Fibroblast of the aortic adventitia (primary cell): ENCODE results near the gene KRTAP10-7. TPM values are rescaled to one million over a fixed set of nuclear protein-coding genes. Genes with fewer than 3 reads are reported as not detected.
"Not testable (repeated sequence)": the region's sequence is repeated elsewhere in the genome, so short reads cannot be mapped to it uniquely, and the experiment has no call there.

ENCODE experiments used
- DNase-seq: peaks from one replicate; pipeline ENCODE4 v3.0.0-alpha.2; 2010; ENCODE audit warnings: low read depth
- H3K4me3 ChIP-seq: 2 replicates; pipeline ENCODE4 v1.5.1; 2011; ENCODE audit warnings: low read depth, mild to moderate bottlenecking, control low read depth, low read length, moderate library complexity
- total RNA-seq: library from RNA; depleted of rRNA; stranded (reverse); fragments of >200 nt; gene quantifications from 2 replicates; pipeline ENCODE4 v1.2.3, GENCODE V29; 2012; ENCODE audit warnings: low replicate concordance
- TF ChIP-seq, protein P1 (sequence below): IDR thresholded peaks from 2 replicates; pipeline ENCODE4 v1.5.1; 2011; ENCODE audit warnings: mild to moderate bottlenecking, low read length, control low read depth, inconsistent platforms; ENCODE audit not compliant: insufficient read depth

The KRTAP10-7 gene, protein sequence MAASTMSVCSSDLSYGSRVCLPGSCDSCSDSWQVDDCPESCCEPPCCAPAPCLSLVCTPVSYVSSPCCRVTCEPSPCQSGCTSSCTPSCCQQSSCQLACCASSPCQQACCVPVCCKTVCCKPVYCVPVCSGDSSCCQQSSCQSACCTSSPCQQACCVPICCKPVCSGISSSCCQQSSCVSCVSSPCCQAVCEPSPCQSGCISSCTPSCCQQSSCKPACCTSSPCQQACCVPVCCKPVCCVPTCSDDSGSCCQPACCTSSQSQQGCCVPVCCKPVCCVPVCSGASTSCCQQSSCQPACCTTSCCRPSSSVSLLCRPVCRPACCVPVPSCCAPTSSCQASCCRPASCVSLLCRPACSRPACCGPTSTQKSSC
- total RNA-seq, result not detected in 2 replicates

DNA sequence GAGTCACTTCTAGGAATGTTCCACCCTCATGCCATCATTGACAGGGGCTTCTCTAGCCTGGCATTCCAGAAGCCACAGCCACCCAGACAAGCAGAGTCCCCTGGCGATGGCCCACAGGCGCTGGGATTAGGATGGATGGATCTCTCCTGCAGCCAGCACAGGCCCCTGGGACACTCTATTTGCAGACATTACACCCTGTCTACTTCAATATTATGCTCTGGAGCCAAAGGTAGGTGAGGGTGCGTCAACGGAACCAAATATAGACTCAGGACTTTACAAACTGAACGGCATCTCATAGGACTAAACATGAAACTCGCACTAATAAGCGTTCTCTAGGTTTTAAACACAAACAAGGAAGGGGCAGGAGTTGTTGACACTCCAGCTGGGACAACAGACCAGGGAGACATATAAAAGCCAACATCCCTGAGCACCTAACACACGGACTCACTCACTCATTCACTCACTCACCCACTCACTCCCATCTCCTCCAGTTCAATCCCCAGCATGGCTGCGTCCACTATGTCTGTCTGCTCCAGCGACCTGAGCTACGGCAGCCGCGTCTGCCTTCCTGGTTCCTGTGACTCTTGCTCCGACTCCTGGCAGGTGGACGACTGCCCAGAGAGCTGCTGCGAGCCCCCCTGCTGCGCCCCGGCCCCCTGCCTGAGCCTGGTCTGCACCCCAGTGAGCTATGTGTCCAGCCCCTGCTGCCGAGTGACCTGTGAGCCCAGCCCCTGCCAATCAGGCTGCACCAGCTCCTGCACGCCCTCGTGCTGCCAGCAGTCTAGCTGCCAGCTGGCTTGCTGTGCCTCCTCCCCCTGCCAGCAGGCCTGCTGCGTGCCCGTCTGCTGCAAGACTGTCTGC, at the start of gene KRTAP10-7:
KRTAP10-7 (plus strand) TSS at position 480 of the 861 bp plus-strand sequence; CDS start at position 505, 25 bp downstream.
- H3K4me3 ChIP-seq, DNase-seq: not testable (repeated sequence)

DNA sequence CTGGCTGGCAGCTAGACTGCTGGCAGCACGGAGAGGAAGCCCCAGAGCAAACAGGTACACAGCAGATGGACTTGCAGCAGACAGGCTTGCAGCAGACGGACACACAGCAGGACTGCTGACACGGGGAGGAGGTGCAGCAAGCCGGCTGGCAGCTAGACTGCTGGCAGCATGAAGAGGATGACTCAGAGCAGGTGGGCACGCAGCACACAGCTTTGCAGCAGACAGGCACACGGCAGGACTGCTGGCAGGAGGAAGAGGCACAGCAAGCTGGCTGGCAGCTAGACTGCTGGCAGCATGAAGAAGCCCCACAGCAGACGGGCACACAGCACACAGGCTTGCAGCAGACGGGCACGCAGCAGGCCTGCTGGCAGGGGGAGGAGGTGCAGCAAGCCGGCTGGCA, 49.6 kb upstream of the KRTAP10-7 start:
- H3K4me3 ChIP-seq, result no peak overlapping the region
- TF ChIP-seq, protein P1, sequence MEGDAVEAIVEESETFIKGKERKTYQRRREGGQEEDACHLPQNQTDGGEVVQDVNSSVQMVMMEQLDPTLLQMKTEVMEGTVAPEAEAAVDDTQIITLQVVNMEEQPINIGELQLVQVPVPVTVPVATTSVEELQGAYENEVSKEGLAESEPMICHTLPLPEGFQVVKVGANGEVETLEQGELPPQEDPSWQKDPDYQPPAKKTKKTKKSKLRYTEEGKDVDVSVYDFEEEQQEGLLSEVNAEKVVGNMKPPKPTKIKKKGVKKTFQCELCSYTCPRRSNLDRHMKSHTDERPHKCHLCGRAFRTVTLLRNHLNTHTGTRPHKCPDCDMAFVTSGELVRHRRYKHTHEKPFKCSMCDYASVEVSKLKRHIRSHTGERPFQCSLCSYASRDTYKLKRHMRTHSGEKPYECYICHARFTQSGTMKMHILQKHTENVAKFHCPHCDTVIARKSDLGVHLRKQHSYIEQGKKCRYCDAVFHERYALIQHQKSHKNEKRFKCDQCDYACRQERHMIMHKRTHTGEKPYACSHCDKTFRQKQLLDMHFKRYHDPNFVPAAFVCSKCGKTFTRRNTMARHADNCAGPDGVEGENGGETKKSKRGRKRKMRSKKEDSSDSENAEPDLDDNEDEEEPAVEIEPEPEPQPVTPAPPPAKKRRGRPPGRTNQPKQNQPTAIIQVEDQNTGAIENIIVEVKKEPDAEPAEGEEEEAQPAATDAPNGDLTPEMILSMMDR, result no peak

DNA sequence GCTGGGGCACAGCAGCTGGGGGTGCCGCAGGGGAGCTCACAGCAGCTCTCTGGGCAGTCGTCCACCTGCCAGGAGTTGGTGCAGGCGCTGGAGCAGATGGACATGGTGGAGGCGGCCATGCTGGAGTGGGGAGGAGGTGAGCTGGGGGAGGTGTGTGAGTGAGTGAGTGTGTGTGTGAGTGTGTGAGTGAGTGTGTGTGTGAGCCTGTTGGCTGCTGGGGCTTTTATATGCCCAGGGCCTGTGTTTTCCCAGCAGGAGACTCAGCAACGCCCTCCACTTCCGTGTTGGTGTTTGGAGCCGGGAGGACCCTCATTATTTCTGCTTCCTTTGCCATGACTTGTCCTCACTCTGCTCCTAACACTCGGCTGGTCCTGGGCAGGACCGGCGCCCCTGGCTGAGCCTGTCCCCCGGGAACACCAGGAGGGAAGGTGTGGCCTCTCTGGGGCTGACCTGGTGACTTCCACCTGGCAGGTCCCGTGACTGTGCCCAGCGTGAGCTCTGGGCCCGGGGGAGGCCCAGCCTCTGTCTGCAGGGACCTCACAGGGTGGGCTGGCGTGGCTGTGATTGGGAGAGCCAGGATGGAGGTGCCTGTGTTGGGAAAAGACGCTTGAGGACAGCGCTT, 48.9 kb upstream of the KRTAP10-7 start, which contains the start of gene KRTAP10-2:
KRTAP10-2 (minus strand) TSS at position 166 of the 622 bp plus-strand sequence; CDS start at position 119, 47 bp downstream.
- DNase-seq, result no peak
- H3K4me3 ChIP-seq, result no peak within 1 kb of the TSS
- TF ChIP-seq, protein P1, result no peak

More for the DNA sequence above, 49.6 kb upstream of the KRTAP10-7 start:
- no peak for DNase-seq

DNA sequence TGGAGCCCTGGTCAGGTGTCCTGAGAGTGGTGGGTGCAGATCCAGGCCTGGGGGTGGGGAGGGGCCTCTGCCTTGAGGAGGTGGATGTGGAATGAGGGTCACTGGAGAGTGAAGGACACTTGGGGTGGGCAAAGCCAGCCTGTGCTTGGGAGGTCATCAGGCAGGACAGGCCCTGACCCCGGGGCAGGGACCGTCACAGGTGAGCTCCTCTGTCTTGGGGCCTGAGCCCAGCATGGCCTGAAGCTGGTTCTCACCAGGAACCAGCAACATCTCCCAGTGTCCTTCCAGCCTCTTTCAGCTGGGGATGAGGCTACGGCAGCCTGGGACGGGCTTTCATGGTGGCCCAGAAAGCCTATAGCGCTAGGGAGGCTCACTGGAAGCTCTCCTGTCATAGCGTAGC, 48.3 kb upstream of the KRTAP10-7 start:
- TF ChIP-seq, protein P1, result no peak
- no peak for DNase-seq
- no peak overlapping the region for H3K4me3 ChIP-seq

DNA sequence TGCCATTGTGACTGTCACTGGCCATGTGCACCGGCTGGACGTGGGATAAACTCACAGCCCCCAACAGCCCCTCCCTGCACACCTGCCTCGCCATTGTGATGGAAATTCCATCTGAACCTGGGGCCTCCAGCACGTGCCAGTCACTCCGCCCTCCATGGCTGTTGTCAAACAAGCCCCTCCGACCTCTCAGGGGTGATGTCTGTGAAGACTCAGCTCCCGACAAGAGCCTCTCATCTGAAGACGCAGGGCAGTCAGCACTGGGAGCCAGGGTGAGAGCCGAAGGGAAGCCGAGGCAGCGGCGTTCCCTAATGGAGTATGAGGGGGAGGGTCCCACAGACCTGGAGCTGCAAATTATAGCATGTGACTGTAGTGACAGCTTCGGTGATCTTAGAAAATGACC, 47.7 kb upstream of the KRTAP10-7 start:
- no peak overlapping the region for H3K4me3 ChIP-seq
- TF ChIP-seq, protein P1, result no peak
- no peak for DNase-seq

DNA sequence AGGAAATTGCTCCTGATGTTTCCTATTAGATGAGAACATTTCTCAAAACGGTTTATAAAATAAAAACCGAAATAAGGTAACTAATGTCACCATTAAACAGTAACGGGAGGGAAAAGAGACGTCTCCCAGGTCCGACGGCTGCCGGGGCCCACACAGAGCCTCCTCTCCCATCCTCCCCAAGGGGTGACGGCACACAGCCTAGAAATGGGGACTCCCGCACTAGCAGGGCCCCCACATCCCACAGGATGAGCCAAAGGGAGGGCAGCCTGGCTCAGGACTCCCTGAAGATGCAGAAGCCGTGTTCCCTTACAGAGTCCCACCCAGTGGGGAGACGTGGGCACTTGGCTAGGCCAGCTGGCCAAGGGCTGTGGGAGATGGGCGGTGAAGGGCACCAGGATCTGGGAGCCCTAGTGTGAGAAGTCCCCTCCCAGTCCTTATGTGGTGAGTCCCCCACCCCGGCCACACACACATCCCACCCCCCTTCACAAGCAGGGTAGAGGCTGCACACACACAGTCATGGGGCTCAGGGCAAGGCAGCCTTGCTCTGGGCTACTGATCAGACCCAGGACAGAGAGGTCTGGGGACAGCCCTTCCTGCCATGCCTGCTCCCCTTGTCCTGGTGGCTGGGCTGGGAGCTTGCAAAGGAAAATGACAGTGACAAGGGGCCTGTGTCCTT, 45.1 kb upstream of the KRTAP10-7 start:
- H3K4me3 ChIP-seq, result no peak overlapping the region
- TF ChIP-seq, protein P1, result no peak
- no peak for DNase-seq
